GM12874 (cell line): ENCODE results near the gene COLEC12.

ENCODE experiments used
- TF ChIP-seq, protein P1 (sequence below): IDR thresholded peaks from 2 replicates; pipeline ENCODE4 v1.5.1; 2011; ENCODE audit warnings: low read depth, mild to moderate bottlenecking, control low read depth, low read length, moderate library complexity; ENCODE audit not compliant: insufficient read depth

Gene COLEC12

DNA sequence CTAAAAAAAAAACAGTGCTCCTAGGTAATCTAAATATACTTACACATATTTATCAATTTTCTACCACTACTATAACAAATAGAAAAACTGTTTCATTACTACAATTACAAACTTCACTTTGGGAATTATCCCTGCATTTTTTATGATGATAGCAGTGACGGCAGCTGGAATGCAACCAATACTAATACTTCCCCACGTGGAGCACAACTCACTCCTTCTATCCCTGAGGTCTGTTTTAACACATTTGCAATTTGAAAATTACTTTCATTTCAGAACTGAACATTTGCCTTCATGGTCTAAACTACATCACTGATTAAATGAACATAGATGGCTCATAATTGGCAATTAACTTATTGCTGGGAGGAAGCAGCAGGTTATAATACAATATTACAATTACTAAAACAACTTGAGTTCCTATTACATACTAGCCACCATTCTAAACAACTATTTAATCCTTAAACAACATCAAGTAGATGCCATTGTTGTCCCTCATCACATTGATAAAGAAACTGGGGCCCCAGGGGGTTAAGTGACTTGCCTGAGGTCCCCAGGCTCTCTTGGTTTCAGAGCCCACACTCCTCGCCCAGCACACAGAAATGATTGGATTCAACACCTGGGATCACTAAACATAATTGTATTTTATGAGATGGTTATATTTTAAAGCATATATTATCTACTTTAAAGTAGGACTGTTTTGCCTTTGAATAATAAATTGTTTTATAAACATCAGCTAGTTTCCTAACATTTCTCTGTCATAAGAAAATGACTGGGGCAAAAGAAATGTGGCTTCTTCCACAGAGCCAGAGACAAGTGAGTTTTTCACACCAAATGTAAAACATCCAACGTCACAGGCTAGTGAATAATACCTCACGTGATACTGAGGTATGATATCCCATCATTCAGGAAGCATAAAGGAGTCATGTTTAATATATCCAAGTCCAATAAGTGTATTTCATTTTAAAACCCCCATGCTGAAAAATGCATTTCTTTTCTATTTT, 6.2 kb downstream of the COLEC12 start:
- TF ChIP-seq, protein P1, sequence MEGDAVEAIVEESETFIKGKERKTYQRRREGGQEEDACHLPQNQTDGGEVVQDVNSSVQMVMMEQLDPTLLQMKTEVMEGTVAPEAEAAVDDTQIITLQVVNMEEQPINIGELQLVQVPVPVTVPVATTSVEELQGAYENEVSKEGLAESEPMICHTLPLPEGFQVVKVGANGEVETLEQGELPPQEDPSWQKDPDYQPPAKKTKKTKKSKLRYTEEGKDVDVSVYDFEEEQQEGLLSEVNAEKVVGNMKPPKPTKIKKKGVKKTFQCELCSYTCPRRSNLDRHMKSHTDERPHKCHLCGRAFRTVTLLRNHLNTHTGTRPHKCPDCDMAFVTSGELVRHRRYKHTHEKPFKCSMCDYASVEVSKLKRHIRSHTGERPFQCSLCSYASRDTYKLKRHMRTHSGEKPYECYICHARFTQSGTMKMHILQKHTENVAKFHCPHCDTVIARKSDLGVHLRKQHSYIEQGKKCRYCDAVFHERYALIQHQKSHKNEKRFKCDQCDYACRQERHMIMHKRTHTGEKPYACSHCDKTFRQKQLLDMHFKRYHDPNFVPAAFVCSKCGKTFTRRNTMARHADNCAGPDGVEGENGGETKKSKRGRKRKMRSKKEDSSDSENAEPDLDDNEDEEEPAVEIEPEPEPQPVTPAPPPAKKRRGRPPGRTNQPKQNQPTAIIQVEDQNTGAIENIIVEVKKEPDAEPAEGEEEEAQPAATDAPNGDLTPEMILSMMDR, result no peak

DNA sequence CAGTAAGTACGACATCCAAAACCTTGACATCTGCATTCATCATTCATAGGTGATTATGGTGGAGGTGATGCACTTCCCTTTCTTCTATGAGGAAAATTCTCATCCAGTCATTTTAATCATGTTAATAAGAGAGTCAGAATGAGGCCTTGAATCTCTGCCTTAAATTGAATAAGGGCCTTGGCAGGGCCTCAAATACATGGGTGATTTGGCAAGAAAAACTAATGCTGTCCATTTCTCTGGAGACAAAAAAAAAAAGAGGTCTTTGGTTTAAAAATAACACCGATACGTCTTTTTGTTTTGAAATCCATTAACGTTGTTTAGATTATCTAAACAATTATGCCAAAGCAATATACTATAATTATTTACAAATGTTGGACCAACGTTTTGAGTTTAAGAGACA, 8.1 kb downstream of the COLEC12 start:
- TF ChIP-seq, protein P1, result no peak

DNA sequence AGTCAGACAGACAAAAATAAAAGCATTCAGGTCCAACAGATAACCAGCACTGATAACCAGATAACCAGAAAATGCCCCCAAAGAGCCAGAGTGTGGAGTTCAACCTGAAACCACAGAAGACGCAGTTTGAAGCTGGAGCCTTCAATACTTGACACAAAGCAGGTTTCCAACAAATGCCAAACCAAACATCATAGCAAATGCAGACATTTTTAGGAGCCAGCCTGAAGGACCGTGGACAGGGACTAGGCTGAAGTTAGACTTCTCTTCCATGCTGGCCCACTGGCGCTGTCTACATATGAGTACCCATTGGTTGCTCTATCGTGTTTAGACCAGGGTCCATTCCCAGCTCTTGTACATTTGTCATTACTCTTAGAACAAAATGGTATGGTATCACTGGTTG, 9.9 kb downstream of the COLEC12 start:
- TF ChIP-seq, protein P1, result no peak

DNA sequence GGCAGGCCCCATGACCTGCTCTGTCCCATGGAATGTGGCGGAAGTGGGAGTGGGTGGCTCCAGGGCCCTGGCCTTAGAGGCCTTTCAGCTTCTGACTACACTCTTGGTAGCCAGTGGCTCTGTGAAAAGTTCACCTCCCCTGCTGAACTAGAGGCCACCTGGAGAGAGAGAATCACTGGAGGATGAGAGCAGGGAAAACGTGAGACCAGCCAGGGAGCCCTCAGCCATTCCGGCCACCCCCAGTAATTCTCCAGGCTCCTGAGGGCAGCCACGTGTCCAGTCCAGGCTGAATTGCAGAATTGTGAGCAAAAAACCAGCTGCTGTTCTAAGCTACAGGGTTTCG, 10.5 kb downstream of the COLEC12 start:
- TF ChIP-seq, protein P1, result no peak

DNA sequence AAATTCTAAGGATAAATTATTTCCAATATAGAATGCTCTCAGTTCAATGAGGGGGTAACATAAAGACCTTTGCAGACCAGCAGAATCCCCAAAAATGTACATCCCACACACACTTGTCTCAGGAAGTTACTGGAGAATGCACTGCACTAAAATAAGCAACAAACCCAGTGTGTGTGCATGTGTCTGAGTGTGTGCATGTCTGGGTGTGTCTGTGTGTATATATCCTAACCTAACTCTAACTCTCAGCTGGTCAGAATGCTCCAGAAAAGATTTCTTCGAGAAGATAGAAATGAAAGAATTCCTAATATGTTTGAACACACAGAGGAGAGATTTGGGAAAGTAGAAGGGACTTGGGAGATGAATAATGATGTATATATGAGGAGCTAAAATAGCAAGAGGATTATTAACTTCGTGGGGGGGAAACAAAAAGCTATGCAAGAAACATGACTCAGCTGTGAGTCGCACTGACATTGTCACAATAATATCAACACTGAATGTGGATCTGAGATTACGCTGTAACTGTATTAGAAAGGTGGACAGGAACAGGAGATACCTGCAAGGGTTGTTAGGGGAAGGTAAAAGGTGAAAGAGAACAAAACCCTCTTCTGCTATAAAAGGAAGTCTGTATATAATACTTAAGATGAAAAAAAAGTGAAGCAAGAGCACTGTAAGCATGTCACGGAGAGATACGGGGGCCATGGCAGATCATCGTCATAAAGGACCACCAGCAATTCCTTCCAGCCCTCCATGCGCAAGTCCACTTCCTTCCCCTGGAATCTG, 11.1 kb downstream of the COLEC12 start:
- TF ChIP-seq, protein P1, result no peak

DNA sequence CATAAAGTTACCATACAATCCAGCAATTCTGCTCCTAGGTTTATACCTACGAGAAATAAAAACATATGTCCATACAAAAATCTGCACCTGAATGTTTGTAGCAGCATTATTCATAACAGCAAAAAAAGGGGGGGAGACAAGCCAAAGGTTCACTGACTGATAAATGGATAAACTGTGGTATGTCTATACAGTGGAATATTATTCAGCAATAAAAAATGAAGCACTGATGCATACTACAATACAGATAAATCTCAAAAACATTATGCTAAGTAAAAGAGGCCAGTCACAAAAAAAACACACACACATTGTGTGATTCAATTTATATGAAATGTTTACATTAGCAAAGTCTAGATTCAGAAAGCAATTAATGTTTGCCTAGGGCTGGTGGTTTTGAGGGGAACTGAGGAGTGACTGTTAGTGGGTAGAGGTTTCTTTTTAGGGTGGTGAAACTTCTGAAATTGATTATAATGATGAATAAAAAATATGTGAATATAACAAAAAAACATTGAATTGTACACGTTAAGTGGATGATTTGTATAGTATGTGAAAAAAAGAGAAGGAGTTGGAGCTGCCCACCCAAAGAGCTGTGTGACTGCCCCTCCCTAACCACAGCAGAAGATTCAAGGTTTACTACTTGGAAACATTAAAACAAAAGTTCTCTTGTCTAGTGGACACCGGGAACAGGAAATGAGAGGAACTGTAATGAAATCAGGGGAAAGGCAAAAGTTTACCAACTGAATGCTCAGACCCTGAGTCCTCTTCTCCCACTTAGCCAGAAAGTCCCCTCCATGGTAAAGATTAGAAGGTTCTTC, 13.4 kb downstream of the COLEC12 start:
- TF ChIP-seq, protein P1, result no peak
